Measurements from ENCODE around the gene HEATR5A. TPM values are rescaled to one million over a fixed set of nuclear protein-coding genes. Genes with fewer than 3 reads are reported as not detected.

The HEATR5A gene
- total and polyA plus RNA-seq, 2 experiments from 2014 or later: 25.8 to 32.5 TPM

DNA sequence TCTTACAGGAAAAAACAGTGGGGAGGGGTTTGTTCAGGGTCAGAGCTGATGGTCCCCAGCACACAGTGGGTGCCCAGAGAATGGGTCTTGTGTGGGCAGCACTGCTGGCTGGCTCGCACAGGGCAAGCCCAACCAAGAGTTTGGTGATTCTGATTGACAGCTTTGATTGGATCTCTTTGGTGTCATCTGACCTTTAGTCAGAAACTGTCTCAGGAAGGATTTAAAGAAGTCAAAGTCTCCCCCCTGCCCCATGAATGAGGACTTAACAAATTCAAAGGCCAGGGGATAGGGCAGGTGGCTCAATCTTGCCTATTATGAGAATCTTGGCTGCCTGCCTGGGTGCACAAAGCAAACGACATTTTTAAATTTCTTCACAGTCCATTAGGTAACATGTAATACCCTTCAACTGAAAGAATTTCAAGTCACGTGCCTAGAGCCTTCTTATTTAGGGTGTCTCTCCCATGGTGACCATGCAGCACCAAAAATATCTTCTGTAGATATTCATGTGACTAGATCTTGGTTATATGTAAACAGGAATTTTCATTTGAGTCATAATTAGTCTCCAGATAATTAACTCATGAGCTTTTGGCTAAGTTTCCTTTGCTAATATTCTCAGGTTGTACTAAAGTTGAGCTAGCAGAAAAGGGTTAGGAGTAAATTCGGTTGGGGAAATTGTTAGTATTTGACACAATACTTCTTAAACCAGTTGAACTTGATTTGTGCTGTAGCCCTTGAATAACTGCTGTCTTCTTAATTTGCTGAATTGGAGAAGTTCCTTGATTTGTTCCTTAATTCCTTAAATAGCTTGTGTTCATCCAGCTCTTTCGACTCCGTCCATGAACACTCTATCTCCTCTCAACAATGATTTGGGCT is 158.3 kb downstream of the HEATR5A start:
- no peaks in the 10 kb centered on the region for H3K36me3 ChIP-seq (ENCODE audit: insufficient read depth)
- H3F3A ChIP-seq (replicated peaks; ENCODE audit: low read depth): no peaks in the 10 kb centered on the region
- no peaks in the 10 kb centered on the region for H3K79me2 ChIP-seq (replicated peaks; ENCODE audit: insufficient read depth)
- H3K27ac Mint-ChIP-seq: no peak overlapping the region
- peaks cover 6% of the 10 kb centered on the region; the same call in 2 of the 3 replicates for H3K9me3 Mint-ChIP-seq
- H3K27me3 Mint-ChIP-seq (ENCODE audit: insufficient read depth, low read depth, poor library complexity): peaks cover 4% of the 10 kb centered on the region
- H3K4me1 Mint-ChIP-seq: peaks cover 2% of the 10 kb centered on the region; the same call in 2 of the 3 replicates
- H3K4me2 ChIP-seq: no peak overlapping the region
- ATAC-seq (no peak), DNase-seq (ENCODE audit: low spot score) (no peak)
- H3K4me3 ChIP-seq: no peak overlapping the region
- no peaks in the 10 kb centered on the region for H3K9me2 ChIP-seq (ENCODE audit: insufficient read depth)
- H3K4me3 Mint-ChIP-seq: no peak overlapping the region
- no peaks in the 10 kb centered on the region for H3K36me3 Mint-ChIP-seq (ENCODE audit: low read depth)
- no peaks in the 10 kb centered on the region for H3K27me3 ChIP-seq (ENCODE audit: insufficient read depth)
- no peaks in the 10 kb centered on the region for H4K20me1 ChIP-seq (replicated peaks; ENCODE audit: insufficient read depth)
- TF ChIP-seq, protein P1, sequence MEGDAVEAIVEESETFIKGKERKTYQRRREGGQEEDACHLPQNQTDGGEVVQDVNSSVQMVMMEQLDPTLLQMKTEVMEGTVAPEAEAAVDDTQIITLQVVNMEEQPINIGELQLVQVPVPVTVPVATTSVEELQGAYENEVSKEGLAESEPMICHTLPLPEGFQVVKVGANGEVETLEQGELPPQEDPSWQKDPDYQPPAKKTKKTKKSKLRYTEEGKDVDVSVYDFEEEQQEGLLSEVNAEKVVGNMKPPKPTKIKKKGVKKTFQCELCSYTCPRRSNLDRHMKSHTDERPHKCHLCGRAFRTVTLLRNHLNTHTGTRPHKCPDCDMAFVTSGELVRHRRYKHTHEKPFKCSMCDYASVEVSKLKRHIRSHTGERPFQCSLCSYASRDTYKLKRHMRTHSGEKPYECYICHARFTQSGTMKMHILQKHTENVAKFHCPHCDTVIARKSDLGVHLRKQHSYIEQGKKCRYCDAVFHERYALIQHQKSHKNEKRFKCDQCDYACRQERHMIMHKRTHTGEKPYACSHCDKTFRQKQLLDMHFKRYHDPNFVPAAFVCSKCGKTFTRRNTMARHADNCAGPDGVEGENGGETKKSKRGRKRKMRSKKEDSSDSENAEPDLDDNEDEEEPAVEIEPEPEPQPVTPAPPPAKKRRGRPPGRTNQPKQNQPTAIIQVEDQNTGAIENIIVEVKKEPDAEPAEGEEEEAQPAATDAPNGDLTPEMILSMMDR (conservative IDR thresholded peaks at IDR 0.05; ENCODE audit: low read depth in 2 of 2): no peak
- TF ChIP-seq, protein P2, sequence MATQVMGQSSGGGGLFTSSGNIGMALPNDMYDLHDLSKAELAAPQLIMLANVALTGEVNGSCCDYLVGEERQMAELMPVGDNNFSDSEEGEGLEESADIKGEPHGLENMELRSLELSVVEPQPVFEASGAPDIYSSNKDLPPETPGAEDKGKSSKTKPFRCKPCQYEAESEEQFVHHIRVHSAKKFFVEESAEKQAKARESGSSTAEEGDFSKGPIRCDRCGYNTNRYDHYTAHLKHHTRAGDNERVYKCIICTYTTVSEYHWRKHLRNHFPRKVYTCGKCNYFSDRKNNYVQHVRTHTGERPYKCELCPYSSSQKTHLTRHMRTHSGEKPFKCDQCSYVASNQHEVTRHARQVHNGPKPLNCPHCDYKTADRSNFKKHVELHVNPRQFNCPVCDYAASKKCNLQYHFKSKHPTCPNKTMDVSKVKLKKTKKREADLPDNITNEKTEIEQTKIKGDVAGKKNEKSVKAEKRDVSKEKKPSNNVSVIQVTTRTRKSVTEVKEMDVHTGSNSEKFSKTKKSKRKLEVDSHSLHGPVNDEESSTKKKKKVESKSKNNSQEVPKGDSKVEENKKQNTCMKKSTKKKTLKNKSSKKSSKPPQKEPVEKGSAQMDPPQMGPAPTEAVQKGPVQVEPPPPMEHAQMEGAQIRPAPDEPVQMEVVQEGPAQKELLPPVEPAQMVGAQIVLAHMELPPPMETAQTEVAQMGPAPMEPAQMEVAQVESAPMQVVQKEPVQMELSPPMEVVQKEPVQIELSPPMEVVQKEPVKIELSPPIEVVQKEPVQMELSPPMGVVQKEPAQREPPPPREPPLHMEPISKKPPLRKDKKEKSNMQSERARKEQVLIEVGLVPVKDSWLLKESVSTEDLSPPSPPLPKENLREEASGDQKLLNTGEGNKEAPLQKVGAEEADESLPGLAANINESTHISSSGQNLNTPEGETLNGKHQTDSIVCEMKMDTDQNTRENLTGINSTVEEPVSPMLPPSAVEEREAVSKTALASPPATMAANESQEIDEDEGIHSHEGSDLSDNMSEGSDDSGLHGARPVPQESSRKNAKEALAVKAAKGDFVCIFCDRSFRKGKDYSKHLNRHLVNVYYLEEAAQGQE (IDR thresholded peaks at IDR 0.05; ENCODE audit: unreplicated experiment): no peak
- TF ChIP-seq ZNF331 (CRISPR knock-in tag; IDR thresholded peaks at IDR 0.05; ENCODE audit: low read depth) (no peak), JUNB (IDR thresholded peaks at IDR 0.05; ENCODE audit: unreplicated experiment) (no peak), NANOG (IDR thresholded peaks at IDR 0.05; ENCODE audit: borderline replicate concordance) (no peak), POLR2AphosphoS5 (IDR thresholded peaks at IDR 0.05; ENCODE audit: low read depth) (no peak), STAT1 (IDR thresholded peaks at IDR 0.05; ENCODE audit: unreplicated experiment) (no peak), EZH2 (IDR thresholded peaks at IDR 0.05; ENCODE audit: low read depth, unreplicated experiment) (no peak), EZH2phosphoT487 (IDR thresholded peaks at IDR 0.05; ENCODE audit: unreplicated experiment) (no peak), CREB1 (CRISPR knock-in tag; IDR thresholded peaks at IDR 0.05; ENCODE audit: low read depth) (no peak), ZNF114 (CRISPR knock-in tag; IDR thresholded peaks at IDR 0.05) (no peak)
- TF ChIP-seq, protein P3, sequence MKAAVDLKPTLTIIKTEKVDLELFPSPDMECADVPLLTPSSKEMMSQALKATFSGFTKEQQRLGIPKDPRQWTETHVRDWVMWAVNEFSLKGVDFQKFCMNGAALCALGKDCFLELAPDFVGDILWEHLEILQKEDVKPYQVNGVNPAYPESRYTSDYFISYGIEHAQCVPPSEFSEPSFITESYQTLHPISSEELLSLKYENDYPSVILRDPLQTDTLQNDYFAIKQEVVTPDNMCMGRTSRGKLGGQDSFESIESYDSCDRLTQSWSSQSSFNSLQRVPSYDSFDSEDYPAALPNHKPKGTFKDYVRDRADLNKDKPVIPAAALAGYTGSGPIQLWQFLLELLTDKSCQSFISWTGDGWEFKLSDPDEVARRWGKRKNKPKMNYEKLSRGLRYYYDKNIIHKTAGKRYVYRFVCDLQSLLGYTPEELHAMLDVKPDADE (IDR thresholded peaks at IDR 0.05): no peak
- TF ChIP-seq, protein P4, sequence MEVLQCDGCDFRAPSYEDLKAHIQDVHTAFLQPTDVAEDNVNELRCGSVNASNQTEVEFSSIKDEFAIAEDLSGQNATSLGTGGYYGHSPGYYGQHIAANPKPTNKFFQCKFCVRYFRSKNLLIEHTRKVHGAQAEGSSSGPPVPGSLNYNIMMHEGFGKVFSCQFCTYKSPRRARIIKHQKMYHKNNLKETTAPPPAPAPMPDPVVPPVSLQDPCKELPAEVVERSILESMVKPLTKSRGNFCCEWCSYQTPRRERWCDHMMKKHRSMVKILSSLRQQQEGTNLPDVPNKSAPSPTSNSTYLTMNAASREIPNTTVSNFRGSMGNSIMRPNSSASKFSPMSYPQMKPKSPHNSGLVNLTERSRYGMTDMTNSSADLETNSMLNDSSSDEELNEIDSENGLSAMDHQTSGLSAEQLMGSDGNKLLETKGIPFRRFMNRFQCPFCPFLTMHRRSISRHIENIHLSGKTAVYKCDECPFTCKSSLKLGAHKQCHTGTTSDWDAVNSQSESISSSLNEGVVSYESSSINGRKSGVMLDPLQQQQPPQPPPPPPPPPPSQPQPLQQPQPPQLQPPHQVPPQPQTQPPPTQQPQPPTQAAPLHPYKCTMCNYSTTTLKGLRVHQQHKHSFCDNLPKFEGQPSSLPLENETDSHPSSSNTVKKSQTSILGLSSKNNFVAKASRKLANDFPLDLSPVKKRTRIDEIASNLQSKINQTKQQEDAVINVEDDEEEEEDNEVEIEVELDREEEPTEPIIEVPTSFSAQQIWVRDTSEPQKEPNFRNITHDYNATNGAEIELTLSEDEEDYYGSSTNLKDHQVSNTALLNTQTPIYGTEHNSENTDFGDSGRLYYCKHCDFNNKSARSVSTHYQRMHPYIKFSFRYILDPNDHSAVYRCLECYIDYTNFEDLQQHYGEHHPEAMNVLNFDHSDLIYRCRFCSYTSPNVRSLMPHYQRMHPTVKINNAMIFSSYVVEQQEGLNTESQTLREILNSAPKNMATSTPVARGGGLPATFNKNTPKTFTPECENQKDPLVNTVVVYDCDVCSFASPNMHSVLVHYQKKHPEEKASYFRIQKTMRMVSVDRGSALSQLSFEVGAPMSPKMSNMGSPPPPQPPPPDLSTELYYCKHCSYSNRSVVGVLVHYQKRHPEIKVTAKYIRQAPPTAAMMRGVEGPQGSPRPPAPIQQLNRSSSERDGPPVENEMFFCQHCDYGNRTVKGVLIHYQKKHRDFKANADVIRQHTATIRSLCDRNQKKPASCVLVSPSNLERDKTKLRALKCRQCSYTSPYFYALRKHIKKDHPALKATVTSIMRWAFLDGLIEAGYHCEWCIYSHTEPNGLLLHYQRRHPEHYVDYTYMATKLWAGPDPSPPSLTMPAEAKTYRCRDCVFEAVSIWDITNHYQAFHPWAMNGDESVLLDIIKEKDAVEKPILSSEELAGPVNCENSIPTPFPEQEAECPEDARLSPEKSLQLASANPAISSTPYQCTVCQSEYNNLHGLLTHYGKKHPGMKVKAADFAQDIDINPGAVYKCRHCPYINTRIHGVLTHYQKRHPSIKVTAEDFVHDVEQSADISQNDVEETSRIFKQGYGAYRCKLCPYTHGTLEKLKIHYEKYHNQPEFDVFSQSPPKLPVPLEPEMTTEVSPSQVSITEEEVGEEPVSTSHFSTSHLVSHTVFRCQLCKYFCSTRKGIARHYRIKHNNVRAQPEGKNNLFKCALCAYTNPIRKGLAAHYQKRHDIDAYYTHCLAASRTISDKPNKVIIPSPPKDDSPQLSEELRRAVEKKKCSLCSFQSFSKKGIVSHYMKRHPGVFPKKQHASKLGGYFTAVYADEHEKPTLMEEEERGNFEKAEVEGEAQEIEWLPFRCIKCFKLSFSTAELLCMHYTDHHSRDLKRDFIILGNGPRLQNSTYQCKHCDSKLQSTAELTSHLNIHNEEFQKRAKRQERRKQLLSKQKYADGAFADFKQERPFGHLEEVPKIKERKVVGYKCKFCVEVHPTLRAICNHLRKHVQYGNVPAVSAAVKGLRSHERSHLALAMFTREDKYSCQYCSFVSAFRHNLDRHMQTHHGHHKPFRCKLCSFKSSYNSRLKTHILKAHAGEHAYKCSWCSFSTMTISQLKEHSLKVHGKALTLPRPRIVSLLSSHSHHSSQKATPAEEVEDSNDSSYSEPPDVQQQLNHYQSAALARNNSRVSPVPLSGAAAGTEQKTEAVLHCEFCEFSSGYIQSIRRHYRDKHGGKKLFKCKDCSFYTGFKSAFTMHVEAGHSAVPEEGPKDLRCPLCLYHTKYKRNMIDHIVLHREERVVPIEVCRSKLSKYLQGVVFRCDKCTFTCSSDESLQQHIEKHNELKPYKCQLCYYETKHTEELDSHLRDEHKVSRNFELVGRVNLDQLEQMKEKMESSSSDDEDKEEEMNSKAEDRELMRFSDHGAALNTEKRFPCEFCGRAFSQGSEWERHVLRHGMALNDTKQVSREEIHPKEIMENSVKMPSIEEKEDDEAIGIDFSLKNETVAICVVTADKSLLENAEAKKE (CRISPR knock-in tag; IDR thresholded peaks at IDR 0.05): no peak
- no peaks in the 10 kb centered on the region for H3K4me1 ChIP-seq (ENCODE audit: insufficient read depth)
- H3K27ac ChIP-seq (ENCODE audit: low read depth): no peak overlapping the region
- H2AFZ ChIP-seq: peak overlapping the region; percentile 96

All from GM23338 (cell line).